Hepatocyte (in vitro differentiated cells): ENCODE measurements around the gene NCAPG2. TPM values are rescaled to one million over a fixed set of nuclear protein-coding genes. Genes with fewer than 3 reads are reported as not detected.

Experiments used
- DNase-seq: peaks from one replicate; pipeline ENCODE4 v3.0.0-alpha.2; 2016; ENCODE audit warnings: low spot score
- H2AFZ ChIP-seq: fragments of 200-600 bp; sonication (generic); 2 replicates; pipeline ENCODE4 v1.6.0; 2016; ENCODE audit warnings: antibody characterized with exemption, mild to moderate bottlenecking
- H3K27ac ChIP-seq: fragments of 200-600 bp; sonication (generic); 2 replicates; pipeline ENCODE4 v1.5.1; 2016; ENCODE audit warnings: mild to moderate bottlenecking
- H3K27me3 ChIP-seq: fragments of 200-600 bp; sonication (generic); 2 replicates; pipeline ENCODE4 v1.6.1; 2016
- H3K36me3 ChIP-seq: fragments of 200-600 bp; sonication (generic); replicated peaks from 2 replicates; pipeline ENCODE4 v1.5.1; 2016; ENCODE audit warnings: low read depth; ENCODE audit not compliant: insufficient read depth
- H3K4me1 ChIP-seq: fragments of 200-600 bp; sonication (generic); 2 replicates; pipeline ENCODE4 v1.5.1; 2016; ENCODE audit warnings: mild to moderate bottlenecking, moderate library complexity; ENCODE audit not compliant: insufficient read depth
- H3K4me2 ChIP-seq: fragments of 200-600 bp; sonication (generic); 2 replicates; pipeline ENCODE4 v1.6.0; 2016
- H3K4me3 ChIP-seq: fragments of 200-600 bp; sonication (generic); 2 replicates; pipeline ENCODE4 v1.5.1; 2016; ENCODE audit warnings: mild to moderate bottlenecking
- H3K79me2 ChIP-seq: fragments of 200-600 bp; sonication (generic); 2 replicates; pipeline ENCODE4 v1.6.0; 2017; ENCODE audit warnings: mild to moderate bottlenecking
- H3K9me2 ChIP-seq: fragments of 200-600 bp; sonication (generic); replicated peaks from 2 replicates; pipeline ENCODE4 v1.6.0; 2017; ENCODE audit warnings: mild to moderate bottlenecking; ENCODE audit not compliant: insufficient read depth
- H3K9me3 ChIP-seq: fragments of 200-600 bp; sonication (generic); 2 replicates; pipeline ENCODE4 v1.5.1; 2016; ENCODE audit warnings: low read depth, mild to moderate bottlenecking
- H4K20me1 ChIP-seq: fragments of 200-600 bp; sonication (generic); 2 replicates; pipeline ENCODE4 v1.6.0; 2016; ENCODE audit warnings: mild to moderate bottlenecking; ENCODE audit not compliant: insufficient read depth, poor library complexity, severe bottlenecking
- CTCF ChIP-seq: fragments of 200-600 bp; sonication (generic); IDR thresholded peaks from 2 replicates; pipeline ENCODE4 v1.5.1; 2016; ENCODE audit warnings: antibody characterized with exemption, mild to moderate bottlenecking; ENCODE audit not compliant: poor library complexity
- EZH2 ChIP-seq: fragments of 200-600 bp; sonication (generic); IDR thresholded peaks from 2 replicates; pipeline ENCODE4 v1.6.1; 2016; ENCODE audit warnings: antibody characterized with exemption, mild to moderate bottlenecking, borderline replicate concordance
- EZH2phosphoT487 ChIP-seq: fragments of 200-600 bp; sonication (generic); IDR thresholded peaks from one replicate; pipeline ENCODE4 v1.6.1; 2018; ENCODE audit warnings: antibody characterized with exemption, mild to moderate bottlenecking, low read depth, moderate library complexity; ENCODE audit not compliant: unreplicated experiment, severe bottlenecking
- WGBS: methylation state at CpG from one replicate; pipeline ENCODE4 v1.1.6; 2016; ENCODE audit warnings: low lambda C conversion rate; ENCODE audit errors: missing lambda C conversion rate; 5-methylcytosine and 5-hydroxymethylcytosine counted together
- microRNA-seq: library from miRNA; unstranded; fragments of <30 nt; microRNA quantifications from one replicate; pipeline ENCODE4, GENCODE V29; 2017
- polyA plus RNA-seq: library from polyadenylated mRNA; unstranded; fragments of >200 nt; fragmentation: Nextera tagmentation; extraction: Ambion mirVana; gene quantifications from 2 replicates; pipeline ENCODE4 v1.2.1, GENCODE V29; 2016
- small RNA-seq: library from RNA; depleted of rRNA; stranded (forward); fragments of <200 nt; gene quantifications from one replicate; pipeline ENCODE3, GENCODE V24; 2014
- total RNA-seq: library from RNA; depleted of rRNA; stranded (reverse); fragments of >200 nt; gene quantifications from 2 replicates; pipeline ENCODE4 v1.2.3, GENCODE V29; 2014

The NCAPG2 gene
- total and polyA plus RNA-seq, 2 experiments from 2014 or later: 6.2 to 9.5 TPM

DNA sequence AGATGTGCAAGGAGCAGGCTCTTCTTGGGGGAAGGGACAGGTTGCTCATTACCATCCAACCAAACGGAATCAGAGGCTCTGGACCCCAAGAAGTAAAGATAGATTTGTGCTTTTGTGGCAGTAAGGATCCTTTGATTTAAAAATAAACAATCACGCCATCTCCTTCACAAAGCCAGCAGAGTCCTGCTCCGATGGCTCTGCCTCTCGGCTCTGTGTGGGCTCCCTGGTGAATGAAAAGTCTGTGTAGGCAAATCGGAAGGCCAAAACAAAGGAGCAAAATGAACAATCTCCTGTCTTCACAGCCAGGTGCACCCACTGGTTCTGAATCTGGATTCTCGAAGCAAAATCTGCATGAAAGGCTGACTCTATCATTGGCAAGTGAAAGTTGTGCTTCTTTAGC, 120.8 kb downstream of the NCAPG2 start:
- Histone ChIP-seq H4K20me1 (no peaks in the 10 kb centered on the region), H3K4me3 (no peak overlapping the region), H3K9me3 (no peaks in the 10 kb centered on the region), H3K27me3 (peaks cover 33% of the 10 kb centered on the region), H3K4me2 (no peak overlapping the region), H3K79me2 (no peaks in the 10 kb centered on the region), H3K36me3 (no peaks in the 10 kb centered on the region), H2AFZ (no peak overlapping the region), H3K9me2 (no peaks in the 10 kb centered on the region), H3K4me1 (peaks cover 23% of the 10 kb centered on the region), H3K27ac (no peak overlapping the region)
- TF ChIP-seq EZH2 (no peak), CTCF (no peak), EZH2phosphoT487 (no peak)
- no peak for DNase-seq
- 81% methylated on average over 6 of the region's 6 CpGs for WGBS

DNA sequence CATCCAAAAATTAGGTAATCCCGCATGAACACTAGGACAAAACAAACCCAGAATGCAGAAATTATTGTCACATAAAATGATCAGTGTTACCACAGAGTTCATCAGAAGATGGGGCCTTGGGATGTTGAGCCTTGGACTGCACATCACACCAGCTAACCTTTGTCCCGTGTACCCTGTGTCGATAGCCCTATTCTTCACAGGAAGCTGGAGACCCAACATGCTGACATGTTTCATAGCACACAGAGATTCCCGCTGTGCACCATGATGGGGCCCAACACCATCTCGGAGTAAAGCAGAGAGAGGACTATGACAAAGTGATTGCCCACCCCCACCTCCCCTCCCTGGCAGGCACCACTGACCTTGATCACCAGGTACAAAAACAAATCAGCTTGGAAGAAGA, 121.5 kb downstream of the NCAPG2 start:
- Histone ChIP-seq H3K27ac (no peak overlapping the region), H3K27me3 (peaks cover 33% of the 10 kb centered on the region), H3K4me1 (peaks cover 23% of the 10 kb centered on the region), H3K79me2 (no peaks in the 10 kb centered on the region), H3K9me3 (no peaks in the 10 kb centered on the region), H3K9me2 (no peaks in the 10 kb centered on the region), H3K36me3 (no peaks in the 10 kb centered on the region), H3K4me3 (no peak overlapping the region), H2AFZ (no peak overlapping the region), H4K20me1 (no peaks in the 10 kb centered on the region), H3K4me2 (no peak overlapping the region)
- TF ChIP-seq EZH2phosphoT487 (no peak), CTCF (no peak), EZH2 (no peak)
- 95% methylated on average over 5 of the region's 5 CpGs for WGBS
- DNase-seq: no peak

DNA sequence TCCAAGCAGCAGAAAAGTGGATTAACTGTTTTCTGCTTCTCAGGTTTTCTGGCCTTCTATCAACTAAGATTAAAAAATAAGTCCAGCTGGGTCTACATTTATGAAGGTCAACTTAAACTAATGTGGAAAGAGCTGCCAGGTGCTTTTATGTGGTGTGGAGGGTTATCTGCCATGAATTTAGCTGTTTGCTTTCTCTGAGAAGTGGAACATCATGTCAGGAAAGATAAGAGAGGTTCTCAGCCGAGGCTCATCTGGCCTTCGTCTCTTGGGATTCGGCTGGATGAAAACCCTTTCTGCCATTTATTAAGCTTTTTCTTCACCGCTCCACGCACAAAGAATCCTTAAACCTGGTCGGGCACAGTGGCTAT, 122.5 kb downstream of the NCAPG2 start:
- Histone ChIP-seq H2AFZ (no peak overlapping the region), H3K27ac (peak overlapping the region; percentile 85), H3K79me2 (no peaks in the 10 kb centered on the region), H4K20me1 (no peaks in the 10 kb centered on the region), H3K9me2 (no peaks in the 10 kb centered on the region), H3K36me3 (no peaks in the 10 kb centered on the region), H3K27me3 (peaks cover 33% of the 10 kb centered on the region), H3K4me2 (peak overlapping the region; percentile 6), H3K9me3 (no peaks in the 10 kb centered on the region), H3K4me3 (no peak overlapping the region), H3K4me1 (peaks cover 18% of the 10 kb centered on the region)
- 57% methylated on average over 6 of the region's 6 CpGs for WGBS
- DNase-seq: peak; percentile 20
- TF ChIP-seq EZH2phosphoT487: no peak

GRCh38 chr7:158581440-158582088, 123.0 kb downstream of the NCAPG2 start:
- no peaks in the 10 kb centered on the region for H3K9me3 ChIP-seq
- WGBS: 54% methylated on average over 7 of the region's 7 CpGs
- H3K9me2 ChIP-seq: no peaks in the 10 kb centered on the region
- DNase-seq: peak; percentile 70
- peak overlapping the region; percentile 86 for H3K27ac ChIP-seq
- H4K20me1 ChIP-seq: no peaks in the 10 kb centered on the region
- H2AFZ ChIP-seq: no peak overlapping the region
- H3K27me3 ChIP-seq: peaks cover 31% of the 10 kb centered on the region
- H3K79me2 ChIP-seq: no peaks in the 10 kb centered on the region
- peaks cover 14% of the 10 kb centered on the region for H3K4me1 ChIP-seq
- H3K4me3 ChIP-seq: no peak overlapping the region
- peak overlapping the region; percentile 41 for H3K4me2 ChIP-seq
- TF ChIP-seq EZH2phosphoT487 (no peak), EZH2 (no peak), CTCF (no peak)
- no peaks in the 10 kb centered on the region for H3K36me3 ChIP-seq

Small RNA genes within 50 kb of the gene (microRNA-seq; reads per million reads assigned to microRNA genes)
- gene MIR5707: not detected

Small RNA genes within 50 kb of the gene (small RNA-seq; reads per million reads assigned to genes)
- not detected for gene MIR5707
- not detected for gene THAP5P1

Other genes starting within 250 kb of the NCAPG2 start
- gene PTPRN2, start 117.0 kb downstream of the NCAPG2 start, total RNA-seq: 1.8 and 2.1 TPM in 2 replicates
- gene PTPRN2, start 117.0 kb downstream of the NCAPG2 start, polyA plus RNA-seq: 2.0 and 3.3 TPM in 2 replicates
- 59.6 and 61.2 TPM in 2 replicates for gene ESYT2, start 124.7 kb upstream of the NCAPG2 start, total RNA-seq
- gene ESYT2, start 124.7 kb upstream of the NCAPG2 start, polyA plus RNA-seq: 29.4 and 33.4 TPM in 2 replicates
- gene DYNC2I1, start 151.8 kb upstream of the NCAPG2 start, total RNA-seq: 8.0 and 11.2 TPM in 2 replicates
- 31.9 and 54.0 TPM in 2 replicates for gene DYNC2I1, start 151.8 kb upstream of the NCAPG2 start, polyA plus RNA-seq